ENCODE results near the gene NECAB3. TPM values are rescaled to one million over a fixed set of nuclear protein-coding genes. Genes with fewer than 3 reads are reported as not detected.

The NECAB3 gene
- total RNA-seq, 2 experiments from 2014 or later, result 21.0 to 22.7 TPM

DNA sequence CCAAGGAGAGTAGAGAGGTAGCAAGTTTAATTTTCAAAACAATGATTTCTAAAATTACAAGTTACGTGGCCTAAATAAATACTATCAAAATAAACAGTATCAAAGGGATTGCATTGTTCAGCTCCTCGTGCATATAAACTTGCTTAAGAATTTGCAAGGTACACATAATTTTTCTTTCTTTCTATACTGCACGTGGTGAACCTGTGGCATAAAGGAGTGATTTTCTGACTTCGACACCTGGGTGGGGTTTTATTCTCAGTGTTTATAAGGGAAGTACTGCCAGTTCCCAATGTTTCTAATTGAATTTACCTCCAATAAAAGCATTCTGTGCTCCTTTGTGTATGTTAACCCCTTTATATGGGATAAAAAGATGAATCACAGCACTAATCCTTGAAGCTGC lies 62.2 kb downstream of the NECAB3 start:
- H3K27me3 Mint-ChIP-seq, result no peaks in the 10 kb centered on the region
- H3K4me1 Mint-ChIP-seq (ENCODE audit: low read depth), result peaks cover 3% of the 10 kb centered on the region
- no peaks in the 10 kb centered on the region for H3K9me3 Mint-ChIP-seq
- ChIA-PET POLR2A (no interaction called here), CTCF (no interaction called here)
- H3K27ac Mint-ChIP-seq, result no peak overlapping the region
- no peak overlapping the region for H3K4me3 Mint-ChIP-seq
- no peak for DNase-seq
- H3K36me3 Mint-ChIP-seq, result peaks cover 13% of the 10 kb centered on the region
- intact Hi-C loops (cut with micrococcal nuclease), result no loop called here

DNA sequence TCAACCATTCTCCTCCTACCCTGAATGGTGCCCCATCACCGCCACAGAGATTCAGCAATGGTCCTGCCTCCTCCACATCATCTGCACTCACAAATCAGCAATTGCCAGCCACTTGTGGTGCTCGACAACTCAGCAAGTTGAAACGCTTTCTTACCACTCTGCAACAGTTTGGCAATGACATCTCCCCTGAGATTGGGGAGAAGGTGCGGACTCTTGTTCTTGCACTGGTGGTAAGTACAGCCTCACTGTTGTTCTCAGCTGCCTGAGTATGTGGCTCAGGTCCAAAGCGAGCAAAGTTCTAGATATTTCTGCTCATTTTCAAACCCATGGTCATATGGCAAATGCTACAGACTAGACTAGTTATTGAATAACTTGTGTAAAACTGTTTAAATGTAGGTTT lies 63.1 kb downstream of the NECAB3 start:
- H3K9me3 Mint-ChIP-seq, result no peaks in the 10 kb centered on the region
- DNase-seq, result no peak
- peaks cover 3% of the 10 kb centered on the region for H3K4me1 Mint-ChIP-seq (ENCODE audit: low read depth)
- intact Hi-C loops (cut with micrococcal nuclease), result no loop called here
- POLR2A ChIA-PET, result no interaction called here
- no peaks in the 10 kb centered on the region for H3K27me3 Mint-ChIP-seq
- H3K36me3 Mint-ChIP-seq, result peaks cover 10% of the 10 kb centered on the region
- CTCF ChIA-PET, result no interaction called here
- no peak overlapping the region for H3K27ac Mint-ChIP-seq
- H3K4me3 Mint-ChIP-seq, result no peak overlapping the region

DNA sequence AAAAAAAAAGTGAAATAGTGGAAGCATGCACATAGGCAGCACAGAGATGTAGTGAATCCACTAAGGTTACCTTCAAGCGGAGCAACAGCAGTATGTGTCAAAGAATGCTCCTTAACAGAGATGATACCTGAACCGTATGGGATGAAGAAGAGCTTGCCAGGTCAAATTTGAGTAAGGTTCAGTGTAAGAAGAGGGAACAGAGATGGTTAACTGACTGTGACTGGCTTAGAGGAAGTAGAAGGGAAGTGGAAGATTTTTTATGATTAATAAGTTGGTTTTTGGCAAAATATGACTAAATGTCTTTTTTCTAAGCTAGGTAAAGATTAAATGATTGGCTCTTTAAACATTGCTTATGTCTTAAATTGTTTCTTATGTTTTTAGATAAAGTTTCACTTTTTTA lies 64.7 kb downstream of the NECAB3 start:
- Mint-ChIP-seq H3K4me3 (no peak overlapping the region), H3K27ac (no peak overlapping the region), H3K27me3 (no peaks in the 10 kb centered on the region), H3K36me3 (peaks cover 10% of the 10 kb centered on the region), H3K9me3 (no peaks in the 10 kb centered on the region), H3K4me1 (ENCODE audit: low read depth) (peaks cover 3% of the 10 kb centered on the region)
- intact Hi-C loops (cut with micrococcal nuclease), result no loop called here
- DNase-seq, result no peak
- ChIA-PET CTCF (no interaction called here), POLR2A (no interaction called here)

Other genes starting within 250 kb of the NECAB3 start
- gene SNTA1, start 230.7 kb downstream of the NECAB3 start, total RNA-seq, result 1 to 10 TPM; 5.6 to 5.7 TPM
- gene CBFA2T2, start 184.3 kb downstream of the NECAB3 start, total RNA-seq, result 10 to 100 TPM; 10.9 to 12.9 TPM
- gene C20orf144, start 12.1 kb downstream of the NECAB3 start, total RNA-seq, result under 1 TPM; 0.26 to 0.31 TPM
- gene ACTL10, start 7.5 kb downstream of the NECAB3 start, total RNA-seq, result 1 to 10 TPM; 1.8 to 2.3 TPM
- gene E2F1, start 12.0 kb upstream of the NECAB3 start, total RNA-seq, result 10 to 100 TPM; 66.8 to 67.8 TPM
- gene PXMP4, start 45.9 kb upstream of the NECAB3 start, total RNA-seq, result 10 to 100 TPM in 1 of 2 experiments, 1 to 10 TPM in 1; 8.7 to 11.6 TPM
- 1 to 10 TPM; 5.9 TPM for gene ZNF341, start 57.6 kb upstream of the NECAB3 start, total RNA-seq
- gene CHMP4B, start 136.9 kb upstream of the NECAB3 start, total RNA-seq, result 10 to 100 TPM; 93.9 to 94.8 TPM